GM12864 (cell line): ENCODE results near the gene ACOT11.
A peak's percentile ranks its signal among the peaks of the same experiment; 100 is the strongest.

Source experiments
- DNase-seq: peaks from one replicate; pipeline ENCODE4 v3.0.0-alpha.2; 2011; ENCODE audit warnings: low read depth
- H3K4me3 ChIP-seq: 2 replicates; pipeline ENCODE4 v1.5.1; 2011; ENCODE audit warnings: mild to moderate bottlenecking, low read depth, low read length, control low read depth
- CTCF ChIP-seq: IDR thresholded peaks from 2 replicates; pipeline ENCODE4 v1.5.1; 2011; ENCODE audit warnings: low read depth, mild to moderate bottlenecking, moderate library complexity, low read length, control low read depth, inconsistent platforms; ENCODE audit errors: missing control alignments

The ACOT11 gene

DNA sequence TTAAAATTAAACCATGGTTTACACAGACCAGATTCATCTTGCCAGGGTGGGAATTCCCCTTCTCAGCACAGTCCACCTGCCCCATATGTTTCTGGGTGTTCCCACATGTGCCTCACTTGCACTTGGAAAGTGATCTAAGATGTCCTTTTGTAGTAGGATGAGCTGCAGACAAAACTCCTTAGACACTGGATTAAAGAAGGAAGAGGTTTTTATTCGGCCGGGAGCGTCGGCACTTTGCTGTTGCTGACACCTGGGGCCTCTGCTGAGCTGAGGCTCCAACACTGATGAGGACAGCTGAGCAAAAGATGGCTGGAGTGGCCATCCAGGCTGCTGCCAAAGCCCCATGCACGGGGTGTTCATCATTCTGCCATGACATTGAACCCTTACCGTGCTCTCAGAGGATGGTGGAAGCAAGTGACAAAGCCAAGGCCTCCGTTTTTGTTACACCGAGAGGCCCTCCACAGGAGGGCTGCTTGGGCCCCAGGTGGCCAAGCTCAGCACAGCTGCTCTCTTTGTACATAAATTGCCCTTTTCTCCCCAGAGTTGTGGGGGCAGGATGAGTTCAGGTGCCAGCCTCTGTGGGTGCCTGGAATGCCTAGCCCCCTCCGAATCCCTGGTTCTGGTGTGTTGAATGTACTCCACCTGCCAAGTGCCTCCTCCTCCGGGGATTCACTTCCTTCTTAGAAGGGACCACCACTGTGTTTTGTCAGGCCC lies 7.3 kb upstream of the ACOT11 start:
- TF ChIP-seq CTCF, result no peak
- no peak for DNase-seq
- H3K4me3 ChIP-seq, result no peak overlapping the region

GRCh38 chr1:54542120-54542961 lies 5.7 kb upstream of the ACOT11 start:
- peak overlapping the region; percentile 47 for H3K4me3 ChIP-seq
- TF ChIP-seq CTCF, result no peak
- DNase-seq, result no peak

DNA sequence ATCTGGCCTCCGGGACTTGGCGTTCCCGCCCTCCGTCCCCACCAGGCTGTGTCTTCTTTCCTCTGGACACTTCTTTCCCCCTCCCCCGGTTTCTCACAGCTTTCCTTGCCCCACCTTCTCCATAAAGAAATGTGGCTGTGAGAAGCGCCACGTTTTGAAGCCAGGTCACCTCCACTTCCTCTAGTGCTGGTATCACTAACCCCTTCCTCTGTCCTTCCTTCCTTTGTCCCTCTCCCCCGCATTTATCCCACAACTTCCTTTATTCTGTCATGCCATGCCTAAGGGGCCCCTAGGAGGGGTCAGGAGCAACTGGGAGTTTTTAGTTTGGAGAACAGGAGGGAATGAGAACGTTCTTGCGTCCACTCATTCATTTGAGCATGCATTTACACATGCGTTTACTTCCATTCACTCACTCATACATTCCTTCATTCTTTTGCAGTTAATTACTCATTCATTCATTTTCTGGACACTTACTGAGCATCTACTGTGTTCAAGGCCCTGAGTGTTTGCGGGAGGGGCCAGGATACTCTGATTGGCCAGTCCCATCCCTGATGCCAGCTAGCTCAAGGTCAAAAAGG lies 5.0 kb upstream of the ACOT11 start:
- no peak for DNase-seq
- TF ChIP-seq CTCF, result no peak
- no peak overlapping the region for H3K4me3 ChIP-seq

DNA sequence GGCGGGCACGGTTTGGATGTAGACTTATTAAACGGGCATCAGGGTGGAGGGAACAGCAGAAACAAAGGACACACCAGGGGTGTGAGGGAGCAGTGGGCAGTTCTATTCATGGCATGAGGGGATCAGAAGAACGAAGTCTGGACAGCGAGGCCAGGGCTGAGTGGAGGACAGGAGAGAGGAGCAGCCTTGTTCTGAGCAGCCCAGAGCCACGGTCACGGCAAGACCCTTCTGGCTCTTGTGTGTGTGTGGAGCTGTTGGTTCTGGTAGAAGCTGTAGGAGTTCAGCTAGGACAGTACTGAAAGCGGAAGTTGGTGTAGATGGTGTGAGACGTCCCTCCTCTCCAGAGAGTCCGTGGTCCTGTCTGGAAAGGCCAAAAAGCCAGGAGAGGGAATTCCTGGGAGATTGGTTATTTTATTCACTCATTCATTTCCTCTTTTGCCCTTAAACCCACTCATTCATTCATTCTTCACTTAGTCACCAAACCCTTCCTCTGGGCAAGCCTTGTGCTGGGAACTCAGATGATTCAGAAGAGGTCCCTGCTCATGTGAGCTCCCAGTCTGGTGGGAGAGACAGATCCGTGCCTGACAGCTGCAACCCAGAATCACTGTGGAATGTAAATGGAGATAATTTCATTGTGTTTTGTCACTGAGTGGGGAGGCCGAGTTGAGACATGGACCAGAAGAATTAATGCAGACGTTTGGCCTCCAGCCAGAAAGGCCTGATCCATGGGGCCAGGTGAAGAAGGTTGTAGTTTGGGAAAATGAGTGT lies 4.1 kb upstream of the ACOT11 start:
- H3K4me3 ChIP-seq, result no peak overlapping the region
- no peak for DNase-seq
- no peak for TF ChIP-seq CTCF

DNA sequence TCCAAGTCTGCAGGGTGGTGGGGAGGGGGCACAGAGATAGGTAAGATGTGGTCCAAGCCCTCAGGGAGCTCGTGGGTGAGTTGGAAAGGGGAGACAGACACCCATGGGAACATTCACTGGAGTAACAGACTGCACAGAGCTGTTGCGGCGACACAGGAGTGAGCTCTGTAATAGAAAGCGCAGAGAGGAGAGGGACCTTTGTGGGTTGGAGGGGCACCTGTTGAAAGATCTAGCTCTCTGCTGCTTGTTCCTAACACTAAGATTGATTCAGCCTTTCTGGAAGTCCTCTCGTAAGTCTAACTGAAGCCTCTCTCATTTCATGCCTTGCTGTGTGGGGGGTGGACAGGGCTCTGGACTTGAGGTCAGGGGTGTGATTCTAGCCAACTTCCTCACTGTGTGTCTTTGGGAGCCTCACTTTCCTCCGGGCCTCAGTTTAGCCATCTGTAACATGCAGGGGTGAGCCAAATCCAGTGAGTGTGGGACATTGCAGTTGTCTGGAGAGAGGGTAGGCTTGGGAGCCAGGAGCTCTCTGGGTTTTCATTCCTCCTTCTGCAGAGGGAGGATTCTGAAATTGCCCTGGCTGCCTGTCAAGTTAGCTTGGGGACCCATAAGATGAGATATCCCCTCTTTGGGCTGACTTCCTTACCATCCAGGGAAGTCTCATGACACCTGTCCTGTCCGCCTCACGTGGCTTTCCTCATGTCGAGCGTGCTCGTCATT lies 2.0 kb upstream of the ACOT11 start:
- TF ChIP-seq CTCF, result no peak
- DNase-seq, result no peak
- no peak overlapping the region for H3K4me3 ChIP-seq

GRCh38 chr1:54546651-54547401 lies 1.2 kb upstream of the ACOT11 start:
- no peak for DNase-seq
- TF ChIP-seq CTCF, result no peak

More at GRCh38 chr1:54546651-54547401, 1.2 kb upstream of the ACOT11 start:
- no peak overlapping the region for H3K4me3 ChIP-seq
